Measurements from ENCODE around the gene LRRC23. TPM values are rescaled to one million over a fixed set of nuclear protein-coding genes. Genes with fewer than 3 reads are reported as not detected.
"Not testable (repeated sequence)": the region's sequence is repeated elsewhere in the genome, so short reads cannot be mapped to it uniquely, and the experiment has no call there.

The LRRC23 gene, protein sequence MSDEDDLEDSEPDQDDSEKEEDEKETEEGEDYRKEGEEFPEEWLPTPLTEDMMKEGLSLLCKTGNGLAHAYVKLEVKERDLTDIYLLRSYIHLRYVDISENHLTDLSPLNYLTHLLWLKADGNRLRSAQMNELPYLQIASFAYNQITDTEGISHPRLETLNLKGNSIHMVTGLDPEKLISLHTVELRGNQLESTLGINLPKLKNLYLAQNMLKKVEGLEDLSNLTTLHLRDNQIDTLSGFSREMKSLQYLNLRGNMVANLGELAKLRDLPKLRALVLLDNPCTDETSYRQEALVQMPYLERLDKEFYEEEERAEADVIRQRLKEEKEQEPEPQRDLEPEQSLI
- total RNA-seq: 5.7 and 6.9 TPM in 2 replicates

DNA sequence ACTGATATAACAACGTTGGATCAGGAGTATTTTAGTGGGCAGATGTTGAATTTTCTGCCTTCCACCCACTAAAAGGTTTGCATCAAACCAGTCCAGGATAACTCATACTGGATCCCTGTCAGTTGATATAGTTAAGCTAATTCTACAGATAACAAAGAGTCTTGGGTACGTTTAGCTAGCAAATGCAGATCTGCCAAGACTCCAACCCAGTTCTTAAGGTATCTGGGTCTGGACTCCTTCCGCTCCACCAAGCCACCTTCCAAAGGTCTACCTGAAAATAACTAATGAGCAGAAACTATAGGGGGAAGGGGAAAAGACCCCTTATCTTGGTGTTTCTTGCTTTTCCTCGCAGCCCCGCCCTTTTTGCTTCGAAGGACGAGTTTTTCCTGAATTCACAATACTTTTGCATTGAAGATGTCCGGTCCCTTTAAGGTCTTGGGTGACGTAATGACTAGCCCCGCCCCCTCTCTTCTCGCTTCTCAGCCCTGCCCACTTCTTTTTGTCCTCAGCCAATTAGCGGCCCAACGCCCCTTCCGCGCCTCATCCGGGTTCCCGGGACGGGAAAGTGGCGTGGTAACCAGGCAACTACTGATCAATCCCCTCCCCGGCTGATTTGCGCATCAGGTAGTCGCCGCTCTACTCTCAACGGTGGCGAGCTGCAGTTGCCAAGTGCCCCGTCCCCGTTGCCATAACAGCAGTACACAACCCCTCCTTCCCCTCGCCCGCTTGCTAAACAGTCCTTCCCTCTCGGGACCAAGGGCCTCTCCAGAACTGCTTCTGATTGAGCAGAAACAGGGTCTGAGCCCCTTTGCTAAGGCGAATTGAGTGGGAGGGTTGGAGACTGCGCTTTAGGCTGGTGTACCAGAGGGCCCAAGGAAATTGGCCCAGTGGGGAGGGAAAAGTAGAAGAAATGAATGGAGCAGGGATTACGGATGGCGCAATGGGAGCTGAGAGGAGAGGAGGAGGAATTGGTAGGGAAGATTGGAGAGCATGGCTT, at the start of gene LRRC23:
Gene LRRC23, plus strand, starts transcription at position 543 of the 997 bp plus-strand sequence. CDS start 812 bp downstream, outside the sequence.
- intact Hi-C loops (cut with micrococcal nuclease): loop anchor here (1.0 to 2.0 kb wide), 10 partner anchors 10 to 1338 kb away; partner anchors contain the start of genes COPS7A, EMG1, ENO2 and LPCAT3

DNA sequence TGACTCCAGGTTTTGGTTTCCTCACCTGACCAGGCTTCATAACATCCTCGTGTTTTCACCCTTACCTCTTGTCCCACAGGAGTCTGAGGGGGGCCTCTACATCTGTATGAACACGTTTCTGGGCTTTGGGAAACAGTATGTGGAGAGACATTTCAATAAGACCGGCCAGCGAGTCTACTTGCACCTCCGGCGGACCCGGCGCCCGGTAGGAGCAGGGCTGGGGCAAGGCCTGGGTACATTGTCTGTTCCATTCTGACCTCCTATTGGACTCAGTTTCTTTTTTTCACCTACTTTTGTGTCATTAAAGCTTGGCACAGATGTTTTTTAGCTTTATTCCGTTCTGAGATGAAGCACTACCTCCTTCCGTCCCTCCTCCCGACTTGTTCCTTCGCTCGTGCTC, 49.3 kb upstream of the LRRC23 start:
- intact Hi-C loops (cut with micrococcal nuclease): no loop called here

DNA sequence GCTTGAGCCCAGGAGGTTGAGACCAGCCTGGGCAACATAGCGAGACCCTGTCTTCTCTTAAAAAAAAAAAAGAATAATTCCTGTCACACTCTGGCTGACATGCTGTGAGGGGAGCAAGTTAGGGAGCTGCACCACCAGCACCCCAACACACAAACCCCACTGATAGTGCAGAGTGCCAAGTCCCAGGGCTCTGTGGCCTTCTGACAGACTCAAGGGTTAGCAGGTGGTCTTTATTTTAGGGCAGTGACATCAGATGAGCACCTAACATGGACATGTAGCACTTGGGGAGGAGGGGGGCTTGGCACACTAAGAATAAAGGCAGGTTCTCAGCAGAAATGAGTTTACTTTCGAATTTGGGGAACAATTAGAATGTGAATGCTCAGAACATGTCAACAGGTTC, 45.8 kb upstream of the LRRC23 start:
- intact Hi-C loops (cut with micrococcal nuclease): no loop called here

DNA sequence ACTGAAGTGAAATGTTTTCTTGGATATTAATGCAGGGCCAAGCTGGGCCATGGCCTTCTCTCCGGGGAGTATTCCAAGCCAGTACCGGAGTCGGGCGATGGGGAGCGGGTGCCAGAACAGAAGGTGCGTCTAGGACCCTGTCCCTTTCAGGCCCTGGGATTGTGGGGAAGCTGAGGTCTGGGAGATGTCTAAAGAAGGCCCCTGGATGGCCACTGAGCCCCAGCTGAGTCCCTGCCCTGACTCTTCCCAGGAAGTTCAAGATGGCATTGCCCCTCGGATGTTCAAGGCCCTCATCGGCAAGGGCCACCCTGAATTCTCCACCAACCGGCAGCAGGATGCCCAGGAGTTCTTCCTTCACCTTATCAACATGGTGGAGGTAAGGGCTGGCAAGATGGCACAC, 44.5 kb upstream of the LRRC23 start:
- intact Hi-C loops (cut with micrococcal nuclease): no loop called here

DNA sequence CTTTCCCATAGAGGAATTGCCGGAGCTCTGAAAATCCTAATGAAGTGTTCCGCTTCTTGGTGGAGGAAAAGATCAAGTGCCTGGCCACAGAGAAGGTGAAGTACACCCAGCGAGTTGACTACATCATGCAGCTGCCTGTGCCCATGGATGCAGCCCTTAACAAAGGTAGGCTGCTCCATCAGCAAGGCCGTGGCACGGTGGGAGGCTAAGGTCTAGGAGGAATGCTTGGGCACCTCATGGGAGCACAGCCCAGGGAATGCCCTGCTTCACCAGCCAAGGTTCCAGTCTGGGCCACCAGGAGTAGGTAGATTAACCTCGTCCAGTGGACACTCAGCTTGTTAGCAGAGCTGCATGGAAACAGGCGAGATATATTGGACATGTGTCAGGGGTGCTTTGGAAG, 43.7 kb upstream of the LRRC23 start:
- intact Hi-C loops (cut with micrococcal nuclease): no loop called here

GRCh38 chr12:6861391-6861790, 43.2 kb upstream of the LRRC23 start:
- intact Hi-C loops (cut with micrococcal nuclease): no loop called here

- intact Hi-C loops (cut with micrococcal nuclease): no loop called here
Measured at GRCh38 chr12:6863033-6863432, 41.6 kb upstream of the LRRC23 start.

DNA sequence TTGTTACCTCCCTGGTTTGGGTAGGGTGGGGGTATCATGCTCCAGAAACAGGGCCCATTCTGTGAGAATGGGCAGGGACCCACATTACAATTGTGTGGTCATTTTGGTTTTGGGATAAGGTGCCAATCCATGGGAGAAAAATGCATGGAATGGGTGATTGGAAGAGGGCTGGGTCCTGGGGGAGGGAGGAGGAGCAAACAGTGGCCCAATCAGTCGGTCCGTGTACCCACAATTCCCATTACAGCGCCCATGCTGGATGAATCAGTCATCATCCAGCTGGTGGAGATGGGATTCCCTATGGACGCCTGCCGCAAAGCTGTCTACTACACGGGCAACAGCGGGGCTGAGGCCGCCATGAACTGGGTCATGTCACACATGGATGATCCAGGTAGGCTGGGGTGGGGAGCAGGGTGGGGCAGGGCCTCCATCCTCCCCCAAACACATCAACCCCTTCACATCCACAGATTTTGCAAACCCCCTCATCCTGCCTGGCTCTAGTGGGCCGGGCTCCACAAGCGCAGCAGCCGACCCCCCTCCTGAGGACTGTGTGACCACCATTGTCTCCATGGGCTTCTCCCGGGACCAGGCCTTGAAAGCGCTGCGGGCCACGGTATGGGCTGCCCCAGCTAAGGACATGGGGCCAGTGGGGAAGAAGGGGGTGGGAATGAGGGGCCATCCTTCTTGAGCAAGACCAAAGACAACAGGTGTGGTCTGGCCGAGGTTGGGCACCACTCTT, 40.9 kb upstream of the LRRC23 start:
- intact Hi-C loops (cut with micrococcal nuclease): no loop called here

- intact Hi-C loops (cut with micrococcal nuclease): not testable (repeated sequence)
Measured at GRCh38 chr12:6865307-6865706, 39.3 kb upstream of the LRRC23 start.

GRCh38 chr12:6866163-6866919, 38.3 kb upstream of the LRRC23 start:
- intact Hi-C loops (cut with micrococcal nuclease): no loop called here

DNA sequence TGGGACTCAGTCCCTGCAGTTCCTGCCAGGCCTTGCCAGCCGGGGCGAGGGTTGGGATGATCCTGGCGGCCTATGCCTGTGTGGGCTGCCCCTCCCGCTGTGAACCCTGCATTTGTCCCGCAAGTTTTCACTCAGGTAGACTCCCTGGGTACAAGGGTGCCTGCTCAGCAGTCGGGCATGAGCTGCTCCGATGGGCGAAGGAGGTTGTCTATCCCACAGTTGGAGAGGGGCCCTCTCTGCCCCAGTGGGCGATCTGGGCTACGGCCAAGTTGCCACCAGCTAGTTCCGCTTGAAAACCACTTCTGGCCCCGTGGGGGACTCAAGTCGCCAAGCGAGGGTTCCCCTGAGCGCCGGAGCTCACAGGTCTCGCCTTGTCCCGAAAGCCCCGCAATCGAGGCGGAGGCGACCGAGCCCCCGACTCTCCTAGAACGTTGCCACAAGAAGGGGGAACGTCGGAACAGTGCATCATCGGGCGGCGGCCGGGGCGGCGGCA, 37.7 kb upstream of the LRRC23 start:
- intact Hi-C loops (cut with micrococcal nuclease): loop anchor here (1.0 kb wide), 2 partner anchors 15 to 114 kb away; partner anchors contain the start of genes MLF2 and USP5

DNA sequence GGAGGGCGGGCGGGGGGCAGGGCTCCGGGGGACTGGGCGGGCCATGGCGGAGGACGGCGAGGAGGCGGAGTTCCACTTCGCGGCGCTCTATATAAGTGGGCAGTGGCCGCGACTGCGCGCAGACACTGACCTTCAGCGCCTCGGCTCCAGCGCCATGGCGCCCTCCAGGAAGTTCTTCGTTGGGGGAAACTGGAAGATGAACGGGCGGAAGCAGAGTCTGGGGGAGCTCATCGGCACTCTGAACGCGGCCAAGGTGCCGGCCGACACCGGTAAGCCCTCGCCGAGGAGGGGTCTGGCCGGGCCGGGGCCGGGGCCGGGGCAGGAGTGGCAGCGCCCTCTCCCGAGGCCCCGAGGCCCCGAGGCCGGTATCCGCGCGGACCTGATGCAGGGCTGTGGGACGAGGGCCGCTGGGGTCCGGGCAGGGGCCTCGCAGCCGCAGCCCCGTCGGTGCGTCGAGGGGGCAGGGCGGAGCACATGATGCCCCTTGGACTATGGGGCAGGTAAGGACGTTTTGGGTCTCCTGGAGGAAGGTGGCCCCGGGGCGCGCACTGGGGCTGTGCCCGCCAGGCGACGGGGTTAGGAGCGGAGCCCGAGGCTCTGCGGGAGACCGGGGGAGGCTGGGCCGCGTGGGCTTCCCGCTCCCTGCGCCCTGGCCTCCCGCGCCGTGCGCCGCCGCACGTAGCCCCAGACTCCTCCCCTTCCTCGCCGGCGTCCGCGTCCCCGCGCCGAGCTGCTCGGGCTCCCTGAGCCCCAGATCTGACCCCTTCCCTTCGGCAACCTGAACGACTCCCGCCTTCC, 37.0 kb upstream of the LRRC23 start, which contains the start of gene TPI1:
Gene TPI1, plus strand, starts transcription at position 119 of the 798 bp plus-strand sequence. Its CDS starts 36 bp downstream, at position 155.
- intact Hi-C loops (cut with micrococcal nuclease): loop anchor here (1.0 kb wide), 2 partner anchors 15 to 114 kb away; partner anchors contain the start of genes MLF2 and USP5

DNA sequence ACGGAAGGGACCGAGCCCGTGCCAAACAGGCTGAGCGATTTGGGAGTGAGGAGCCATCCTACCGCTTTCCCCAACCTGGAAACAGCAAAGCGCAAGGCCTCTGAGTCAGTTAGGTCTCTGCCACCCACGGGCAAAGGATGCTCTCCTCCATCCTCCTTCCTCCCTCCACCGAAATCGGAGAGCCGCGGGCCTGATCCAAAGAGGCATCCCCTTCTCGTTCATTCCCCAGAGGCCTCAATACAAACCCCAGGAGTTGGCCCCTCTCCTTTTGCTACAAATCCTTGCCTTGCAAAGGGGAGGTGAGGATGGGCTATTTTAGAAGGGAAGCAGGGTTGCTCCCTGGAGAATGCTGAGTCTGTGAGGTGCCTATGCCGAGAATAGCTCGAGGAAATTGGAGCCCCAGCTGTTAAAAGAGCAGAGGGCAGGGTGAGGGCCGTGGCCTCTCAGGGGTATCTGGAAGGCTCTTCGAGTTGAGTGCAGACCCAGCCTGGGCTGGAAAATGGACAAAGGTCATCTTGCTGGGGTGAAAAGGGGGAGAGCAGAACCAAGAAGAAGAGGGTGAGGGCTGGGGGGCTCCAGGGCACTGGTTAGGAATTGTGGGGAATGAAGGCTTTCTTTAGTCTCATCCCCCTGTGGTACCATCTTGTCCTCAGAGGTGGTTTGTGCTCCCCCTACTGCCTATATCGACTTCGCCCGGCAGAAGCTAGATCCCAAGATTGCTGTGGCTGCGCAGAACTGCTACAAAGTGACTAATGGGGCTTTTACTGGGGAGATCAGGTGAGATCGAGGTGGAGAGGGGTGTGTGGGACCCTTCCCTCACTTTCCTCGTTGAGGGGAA, 36.2 kb upstream of the LRRC23 start:
- intact Hi-C loops (cut with micrococcal nuclease): loop anchor here (1.0 kb wide), 8 partner anchors 23 to 320 kb away; partner anchors contain the start of genes C12orf57, C1R and LRRC23

DNA sequence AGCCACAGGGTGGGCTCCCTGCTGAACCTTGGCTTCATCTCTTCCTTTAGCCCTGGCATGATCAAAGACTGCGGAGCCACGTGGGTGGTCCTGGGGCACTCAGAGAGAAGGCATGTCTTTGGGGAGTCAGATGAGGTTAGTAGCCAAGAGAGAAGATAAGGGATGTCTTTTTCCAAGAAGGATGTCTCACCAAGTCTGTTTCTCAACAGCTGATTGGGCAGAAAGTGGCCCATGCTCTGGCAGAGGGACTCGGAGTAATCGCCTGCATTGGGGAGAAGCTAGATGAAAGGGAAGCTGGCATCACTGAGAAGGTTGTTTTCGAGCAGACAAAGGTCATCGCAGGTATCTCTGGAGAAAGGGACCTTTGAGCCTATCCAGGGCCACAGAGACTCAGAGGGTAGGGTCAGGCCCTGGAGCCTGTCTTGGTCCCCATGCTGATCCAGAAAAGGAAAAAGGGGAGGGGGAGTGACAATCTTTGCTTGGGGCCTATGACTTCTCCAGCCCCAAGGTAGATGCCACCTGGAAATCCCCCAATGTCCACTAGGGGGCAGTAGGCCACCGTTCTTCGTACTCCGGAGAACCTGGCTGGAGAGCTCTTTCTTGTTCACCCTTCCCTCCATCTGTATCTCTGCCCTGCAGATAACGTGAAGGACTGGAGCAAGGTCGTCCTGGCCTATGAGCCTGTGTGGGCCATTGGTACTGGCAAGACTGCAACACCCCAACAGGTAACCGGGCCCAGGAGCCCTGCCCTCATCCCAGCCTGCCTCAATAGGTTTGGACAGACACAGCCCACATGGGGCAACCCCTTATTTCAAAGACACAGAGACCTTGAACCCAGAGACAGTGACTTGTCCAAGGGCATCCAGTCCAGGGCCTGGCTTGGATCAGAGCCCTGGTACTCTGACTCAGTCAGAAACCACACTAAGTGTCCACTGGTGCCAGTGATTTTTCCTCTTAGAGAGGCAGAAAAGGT, 35.3 kb upstream of the LRRC23 start:
- intact Hi-C loops (cut with micrococcal nuclease): loop anchor here (1.0 to 5.0 kb wide), 9 partner anchors 22 to 1163 kb away; partner anchors contain the start of genes C12orf57, C1R, FOXJ2 and LRRC23

DNA sequence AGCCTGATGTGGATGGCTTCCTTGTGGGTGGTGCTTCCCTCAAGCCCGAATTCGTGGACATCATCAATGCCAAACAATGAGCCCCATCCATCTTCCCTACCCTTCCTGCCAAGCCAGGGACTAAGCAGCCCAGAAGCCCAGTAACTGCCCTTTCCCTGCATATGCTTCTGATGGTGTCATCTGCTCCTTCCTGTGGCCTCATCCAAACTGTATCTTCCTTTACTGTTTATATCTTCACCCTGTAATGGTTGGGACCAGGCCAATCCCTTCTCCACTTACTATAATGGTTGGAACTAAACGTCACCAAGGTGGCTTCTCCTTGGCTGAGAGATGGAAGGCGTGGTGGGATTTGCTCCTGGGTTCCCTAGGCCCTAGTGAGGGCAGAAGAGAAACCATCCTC, 34.3 kb upstream of the LRRC23 start:
- intact Hi-C loops (cut with micrococcal nuclease): loop anchor here (5.0 kb wide), 1 partner anchor 1162 kb away; the partner anchor contains the start of gene FOXJ2

GRCh38 chr12:6871052-6871957, 33.3 kb upstream of the LRRC23 start:
- intact Hi-C loops (cut with micrococcal nuclease): loop anchor here (5.0 kb wide), 1 partner anchor 1161 kb away; the partner anchor contains the start of gene FOXJ2
